SK-N-SH treated with all-trans-retinoic acid at 6 μM for 48 hours (cell line): ENCODE data around the gene ARL4C.

Source experiments
- ATAC-seq: fragments of 200-7000 bp; cut with Tn5 transposase; 3 replicates; pipeline ENCODE4 v1.9.1; 2020; ENCODE audit warnings: mild to moderate bottlenecking, moderate library complexity
- ARNTL ChIP-seq: fragments of 450-650 bp; formaldehyde crosslinking; IDR thresholded peaks from 2 replicates; pipeline ENCODE4 v1.5.0; 2020; ENCODE audit warnings: low read depth, mild to moderate bottlenecking, moderate library complexity, borderline replicate concordance
- BACH2 ChIP-seq: fragments of 250-450 bp; sonication (Bioruptor Pico); IDR thresholded peaks from 2 replicates; pipeline ENCODE4 v1.9.0; 2021; ENCODE audit warnings: mild to moderate bottlenecking, borderline replicate concordance
- CSDC2 ChIP-seq: fragments of 250-450 bp; sonication (Bioruptor Pico); IDR thresholded peaks from 2 replicates; pipeline ENCODE4 v1.5.0; 2020; ENCODE audit warnings: mild to moderate bottlenecking, moderate library complexity
- ESRRG ChIP-seq: fragments of 250-450 bp; sonication (Bioruptor Pico); IDR thresholded peaks from 2 replicates; pipeline ENCODE4 v1.6.1; 2021; ENCODE audit warnings: mild to moderate bottlenecking
- GLIS3 ChIP-seq: fragments of 250-450 bp; sonication (Bioruptor Pico); IDR thresholded peaks from 2 replicates; pipeline ENCODE4 v1.5.0; 2020; ENCODE audit warnings: mild to moderate bottlenecking, moderate library complexity
- OSR1 ChIP-seq: fragments of 250-450 bp; sonication (Bioruptor Pico); IDR thresholded peaks from 2 replicates; pipeline ENCODE4 v1.8.0; 2022; ENCODE audit warnings: moderate library complexity, mild to moderate bottlenecking, inconsistent platforms
- POU6F1 ChIP-seq: fragments of 250-450 bp; sonication (Bioruptor Pico); IDR thresholded peaks from 2 replicates; pipeline ENCODE4 v1.8.0; 2021; ENCODE audit warnings: low read depth, mild to moderate bottlenecking, moderate library complexity, borderline replicate concordance
- PPARA ChIP-seq: fragments of 250-450 bp; sonication (Bioruptor Pico); IDR thresholded peaks from 2 replicates; pipeline ENCODE4 v1.5.0; 2020; ENCODE audit warnings: mild to moderate bottlenecking, borderline replicate concordance
- RARB ChIP-seq: fragments of 250-450 bp; sonication (Bioruptor Pico); IDR thresholded peaks from 2 replicates; pipeline ENCODE4 v1.8.0; 2021; ENCODE audit warnings: mild to moderate bottlenecking, moderate library complexity
- SNAI2 ChIP-seq: fragments of 250-450 bp; sonication (Bioruptor Pico); IDR thresholded peaks from 2 replicates; pipeline ENCODE4 v1.5.0; 2020; ENCODE audit warnings: mild to moderate bottlenecking, moderate library complexity
- TCF4 ChIP-seq: fragments of 250-450 bp; sonication (Bioruptor Pico); IDR thresholded peaks from 2 replicates; pipeline ENCODE4 v1.8.0; 2021; ENCODE audit warnings: mild to moderate bottlenecking, moderate library complexity, borderline replicate concordance
- TOX ChIP-seq: fragments of 250-450 bp; sonication (Bioruptor Pico); IDR thresholded peaks from 2 replicates; pipeline ENCODE4 v1.8.0; 2021; ENCODE audit warnings: mild to moderate bottlenecking, moderate library complexity, borderline replicate concordance
- TSHZ2 ChIP-seq: fragments of 250-450 bp; sonication (Bioruptor Pico); IDR thresholded peaks from 2 replicates; pipeline ENCODE4 v1.5.0; 2020; ENCODE audit warnings: mild to moderate bottlenecking, moderate library complexity
- ZC3H10 ChIP-seq: fragments of 250-450 bp; sonication (Bioruptor Pico); IDR thresholded peaks from 2 replicates; pipeline ENCODE4 v1.5.1; 2021; ENCODE audit warnings: mild to moderate bottlenecking, moderate library complexity
- ZFP3 ChIP-seq: fragments of 250-450 bp; sonication (Bioruptor Pico); IDR thresholded peaks from 2 replicates; pipeline ENCODE4 v1.5.0; 2020; ENCODE audit warnings: mild to moderate bottlenecking, moderate library complexity
- ZFP30 ChIP-seq: fragments of 450-650 bp; formaldehyde crosslinking; IDR thresholded peaks from 2 replicates; pipeline ENCODE4 v1.5.0; 2022; ENCODE audit warnings: mild to moderate bottlenecking, moderate library complexity
- ZNF565 ChIP-seq: fragments of 450-650 bp; formaldehyde crosslinking; conservative IDR thresholded peaks from 2 replicates; pipeline ENCODE4 v1.5.0; 2020; ENCODE audit warnings: low read depth, mild to moderate bottlenecking, moderate library complexity
- ZNF70 ChIP-seq: fragments of 450-650 bp; formaldehyde crosslinking; IDR thresholded peaks from 2 replicates; pipeline ENCODE4 v1.5.0; 2020; ENCODE audit warnings: mild to moderate bottlenecking, moderate library complexity
- ZNF8 ChIP-seq: fragments of 450-650 bp; formaldehyde crosslinking; IDR thresholded peaks from 2 replicates; pipeline ENCODE4 v1.5.0; 2020; ENCODE audit warnings: mild to moderate bottlenecking, moderate library complexity
- TF ChIP-seq, protein P1 (sequence below): fragments of 250-450 bp; sonication (Bioruptor Pico); IDR thresholded peaks from 2 replicates; pipeline ENCODE4 v1.5.1; 2020; ENCODE audit warnings: low read depth, mild to moderate bottlenecking, moderate library complexity
- TF ChIP-seq, protein P2 (sequence below): fragments of 250-450 bp; sonication (Bioruptor Pico); IDR thresholded peaks from 2 replicates; pipeline ENCODE4 v1.5.1; 2021; ENCODE audit warnings: mild to moderate bottlenecking, moderate library complexity
- TF ChIP-seq, protein P3 (sequence below): fragments of 250-450 bp; sonication (Bioruptor Pico); IDR thresholded peaks from 2 replicates; pipeline ENCODE4 v1.8.0; 2020; ENCODE audit warnings: mild to moderate bottlenecking, moderate library complexity, borderline replicate concordance

The ARL4C gene

GRCh38 chr2:234526711-234527110, 29.8 kb upstream of the ARL4C start:
- TF ChIP-seq, protein P1, sequence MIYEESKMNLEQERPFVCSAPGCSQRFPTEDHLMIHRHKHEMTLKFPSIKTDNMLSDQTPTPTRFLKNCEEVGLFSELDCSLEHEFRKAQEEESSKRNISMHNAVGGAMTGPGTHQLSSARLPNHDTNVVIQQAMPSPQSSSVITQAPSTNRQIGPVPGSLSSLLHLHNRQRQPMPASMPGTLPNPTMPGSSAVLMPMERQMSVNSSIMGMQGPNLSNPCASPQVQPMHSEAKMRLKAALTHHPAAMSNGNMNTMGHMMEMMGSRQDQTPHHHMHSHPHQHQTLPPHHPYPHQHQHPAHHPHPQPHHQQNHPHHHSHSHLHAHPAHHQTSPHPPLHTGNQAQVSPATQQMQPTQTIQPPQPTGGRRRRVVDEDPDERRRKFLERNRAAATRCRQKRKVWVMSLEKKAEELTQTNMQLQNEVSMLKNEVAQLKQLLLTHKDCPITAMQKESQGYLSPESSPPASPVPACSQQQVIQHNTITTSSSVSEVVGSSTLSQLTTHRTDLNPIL (CRISPR knock-in tag): no peak
- TF ChIP-seq RARB (CRISPR knock-in tag): no peak
- TF ChIP-seq ZC3H10 (CRISPR knock-in tag): no peak
- TF ChIP-seq TOX (CRISPR knock-in tag): no peak
- no peak for TF ChIP-seq ARNTL (CRISPR knock-in tag)
- TF ChIP-seq ZFP3 (CRISPR knock-in tag): no peak
- TF ChIP-seq POU6F1: no peak
- no peak for TF ChIP-seq BACH2 (CRISPR knock-in tag)
- TF ChIP-seq OSR1 (CRISPR knock-in tag): no peak
- TF ChIP-seq GLIS3 (CRISPR knock-in tag): no peak
- TF ChIP-seq ZNF70: no peak
- TF ChIP-seq TCF4: no peak
- no peak for TF ChIP-seq PPARA (CRISPR knock-in tag)
- TF ChIP-seq ESRRG (CRISPR knock-in tag): no peak
- no peak for TF ChIP-seq ZFP30 (CRISPR knock-in tag)
- TF ChIP-seq, protein P2, sequence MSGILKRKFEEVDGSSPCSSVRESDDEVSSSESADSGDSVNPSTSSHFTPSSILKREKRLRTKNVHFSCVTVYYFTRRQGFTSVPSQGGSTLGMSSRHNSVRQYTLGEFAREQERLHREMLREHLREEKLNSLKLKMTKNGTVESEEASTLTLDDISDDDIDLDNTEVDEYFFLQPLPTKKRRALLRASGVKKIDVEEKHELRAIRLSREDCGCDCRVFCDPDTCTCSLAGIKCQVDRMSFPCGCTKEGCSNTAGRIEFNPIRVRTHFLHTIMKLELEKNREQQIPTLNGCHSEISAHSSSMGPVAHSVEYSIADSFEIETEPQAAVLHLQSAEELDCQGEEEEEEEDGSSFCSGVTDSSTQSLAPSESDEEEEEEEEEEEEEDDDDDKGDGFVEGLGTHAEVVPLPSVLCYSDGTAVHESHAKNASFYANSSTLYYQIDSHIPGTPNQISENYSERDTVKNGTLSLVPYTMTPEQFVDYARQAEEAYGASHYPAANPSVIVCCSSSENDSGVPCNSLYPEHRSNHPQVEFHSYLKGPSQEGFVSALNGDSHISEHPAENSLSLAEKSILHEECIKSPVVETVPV (CRISPR knock-in tag): no peak
- TF ChIP-seq, protein P3, sequence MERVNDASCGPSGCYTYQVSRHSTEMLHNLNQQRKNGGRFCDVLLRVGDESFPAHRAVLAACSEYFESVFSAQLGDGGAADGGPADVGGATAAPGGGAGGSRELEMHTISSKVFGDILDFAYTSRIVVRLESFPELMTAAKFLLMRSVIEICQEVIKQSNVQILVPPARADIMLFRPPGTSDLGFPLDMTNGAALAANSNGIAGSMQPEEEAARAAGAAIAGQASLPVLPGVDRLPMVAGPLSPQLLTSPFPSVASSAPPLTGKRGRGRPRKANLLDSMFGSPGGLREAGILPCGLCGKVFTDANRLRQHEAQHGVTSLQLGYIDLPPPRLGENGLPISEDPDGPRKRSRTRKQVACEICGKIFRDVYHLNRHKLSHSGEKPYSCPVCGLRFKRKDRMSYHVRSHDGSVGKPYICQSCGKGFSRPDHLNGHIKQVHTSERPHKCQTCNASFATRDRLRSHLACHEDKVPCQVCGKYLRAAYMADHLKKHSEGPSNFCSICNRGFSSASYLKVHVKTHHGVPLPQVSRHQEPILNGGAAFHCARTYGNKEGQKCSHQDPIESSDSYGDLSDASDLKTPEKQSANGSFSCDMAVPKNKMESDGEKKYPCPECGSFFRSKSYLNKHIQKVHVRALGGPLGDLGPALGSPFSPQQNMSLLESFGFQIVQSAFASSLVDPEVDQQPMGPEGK (CRISPR knock-in tag): no peak
- no peak for ATAC-seq

GRCh38 chr2:234521536-234521935, 24.7 kb upstream of the ARL4C start:
- TF ChIP-seq TOX (CRISPR knock-in tag) (no peak), TSHZ2 (CRISPR knock-in tag) (no peak), BACH2 (CRISPR knock-in tag) (no peak), ZFP3 (CRISPR knock-in tag) (no peak), PPARA (CRISPR knock-in tag) (no peak), RARB (CRISPR knock-in tag) (no peak), OSR1 (CRISPR knock-in tag) (no peak), ZNF8 (no peak), ZFP30 (CRISPR knock-in tag) (no peak), ZNF70 (no peak), SNAI2 (no peak), TCF4 (no peak), ZNF565 (CRISPR knock-in tag) (no peak), ESRRG (CRISPR knock-in tag) (no peak), POU6F1 (no peak), CSDC2 (CRISPR knock-in tag) (no peak), ZC3H10 (CRISPR knock-in tag) (no peak)
- TF ChIP-seq, protein P1 (CRISPR knock-in tag): no peak
- TF ChIP-seq, protein P3 (CRISPR knock-in tag): no peak
- TF ChIP-seq, protein P2 (CRISPR knock-in tag): no peak
- TF ChIP-seq, all 23 proteins: peak for 0
- no peak for ATAC-seq
